Right atrium auricular region (tissue), 2 donors: Measurements from ENCODE around the gene JAKMIP1. TPM values are rescaled to one million over a fixed set of nuclear protein-coding genes. Genes with fewer than 3 reads are reported as not detected.

ENCODE experiments used
- DNase-seq: peaks from one replicate; pipeline ENCODE4 v3.0.0-alpha.2; 2019; ENCODE audit warnings: low spot score
- H3K27ac ChIP-seq, 2 donors: fragments of 200-600 bp; sonication (generic); 1 replicate in 1 of 2; 2 replicates in 1 of 2; pipeline ENCODE4 v1.5.1; 2016 to 2019
- H3K27me3 ChIP-seq, 2 donors: fragments of 200-600 bp; sonication (generic); one replicate each; pipeline versions ENCODE4 v1.5.1 to v1.6.0; 2017 to 2019
- H3K36me3 ChIP-seq: fragments of 200-600 bp; sonication (generic); one replicate; pipeline ENCODE4 v1.5.1; 2016
- H3K4me1 ChIP-seq, 2 donors: fragments of 200-600 bp; sonication (generic); one replicate each; pipeline versions ENCODE4 v1.5.1 to v1.6.0; 2017 to 2019
- H3K4me3 ChIP-seq, 2 donors: fragments of 200-600 bp; sonication (generic); 1 replicate in 1 of 2; 2 replicates in 1 of 2; pipeline ENCODE4 v1.5.1; 2017 to 2019; ENCODE audit warnings: mild to moderate bottlenecking in 1 of 2, moderate library complexity in 1 of 2
- H3K9me3 ChIP-seq, 2 donors: fragments of 200-600 bp; sonication (generic); one replicate each; pipeline ENCODE4 v1.5.1; 2019
- CTCF ChIP-seq, 2 donors: fragments of 200-600 bp; sonication (generic); IDR thresholded peaks; one replicate each; pipeline ENCODE4 v1.5.1; 2019; ENCODE audit warnings: antibody characterized with exemption in 2 of 2
- total RNA-seq, 2 donors: library from RNA; depleted of rRNA; stranded (reverse); fragments of >200 nt; gene quantifications; one replicate each; pipeline ENCODE4 v1.1.0, GENCODE V29; 2016

JAKMIP1 gene
- total RNA-seq, 2 donors from 2014 or later, result 0.30 to 0.59 TPM

GRCh38 chr4:6018331-6018730 is 182.0 kb downstream of the JAKMIP1 start, which contains the start of gene C4orf50:
TSS of gene C4orf50 (minus strand) at chr4:6018431.
- Histone ChIP-seq H3K4me1 (no peaks in the 10 kb centered on the region), H3K4me3 (no peak within 1 kb of the TSS), H3K36me3 (no peaks in the 10 kb centered on the region), H3K27me3 (no peaks in the 10 kb centered on the region), H3K27ac (no peak within 1 kb of the TSS), H3K9me3 (no peaks in the 10 kb centered on the region)
- no peak for DNase-seq
- TF ChIP-seq CTCF (IDR thresholded peaks at IDR 0.05), result no peak

DNA sequence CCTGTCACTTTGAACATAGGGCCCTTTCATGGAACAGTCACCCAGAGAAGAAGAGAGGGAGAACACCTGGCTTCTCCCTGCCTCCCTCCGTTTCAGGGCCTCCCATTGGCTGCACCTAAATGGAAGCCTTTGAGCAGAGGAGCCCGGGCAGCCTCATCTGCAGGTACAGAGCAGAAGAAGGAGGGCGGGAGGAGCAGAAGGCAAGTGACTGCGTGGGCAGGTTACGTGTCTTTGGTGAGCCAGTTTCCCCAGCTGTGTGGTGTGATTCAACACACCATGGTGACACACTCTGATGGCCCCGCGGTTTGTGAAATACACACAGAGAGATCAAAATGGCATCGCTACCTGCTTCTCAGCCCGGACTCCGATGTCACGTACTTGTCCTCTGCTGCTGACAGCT is 182.5 kb downstream of the JAKMIP1 start:
- Histone ChIP-seq H3K27ac (no peak overlapping the region), H3K4me1 (no peaks in the 10 kb centered on the region), H3K36me3 (no peaks in the 10 kb centered on the region), H3K9me3 (no peaks in the 10 kb centered on the region), H3K4me3 (no peak overlapping the region), H3K27me3 (no peaks in the 10 kb centered on the region)
- DNase-seq, result no peak
- no peak for TF ChIP-seq CTCF (IDR thresholded peaks at IDR 0.05)

GRCh38 chr4:6017030-6017429 is 183.3 kb downstream of the JAKMIP1 start:
- no peaks in the 10 kb centered on the region for H3K36me3 ChIP-seq
- no peak overlapping the region for H3K4me3 ChIP-seq
- no peaks in the 10 kb centered on the region for H3K9me3 ChIP-seq
- no peak for TF ChIP-seq CTCF (IDR thresholded peaks at IDR 0.05)
- H3K27ac ChIP-seq, result no peak overlapping the region
- H3K27me3 ChIP-seq, result no peaks in the 10 kb centered on the region
- DNase-seq, result no peak
- no peaks in the 10 kb centered on the region for H3K4me1 ChIP-seq

DNA sequence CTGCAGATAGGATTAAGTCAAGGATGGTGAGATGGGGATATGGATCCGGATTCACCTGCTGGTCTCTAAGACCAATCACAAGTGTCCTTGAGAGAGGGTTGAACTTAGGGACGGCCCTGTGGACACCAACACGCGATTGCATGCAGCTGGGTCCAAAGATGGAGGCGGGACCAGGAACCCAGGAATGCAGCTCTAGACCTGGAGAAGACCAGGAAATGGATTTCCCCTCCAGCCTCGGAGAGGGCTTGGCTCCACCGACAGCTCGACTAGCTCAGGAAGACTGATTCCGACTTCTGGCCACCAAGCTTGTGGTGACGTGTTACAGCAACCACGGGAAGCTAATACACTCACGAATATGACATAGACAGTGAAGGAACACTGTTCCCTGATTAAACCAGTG is 186.8 kb downstream of the JAKMIP1 start:
- H3K4me3 ChIP-seq, result no peak overlapping the region
- no peak overlapping the region for H3K27ac ChIP-seq
- no peaks in the 10 kb centered on the region for H3K27me3 ChIP-seq
- no peak for TF ChIP-seq CTCF (IDR thresholded peaks at IDR 0.05)
- no peaks in the 10 kb centered on the region for H3K9me3 ChIP-seq
- no peak for DNase-seq
- H3K36me3 ChIP-seq, result no peaks in the 10 kb centered on the region
- H3K4me1 ChIP-seq, result no peaks in the 10 kb centered on the region

DNA sequence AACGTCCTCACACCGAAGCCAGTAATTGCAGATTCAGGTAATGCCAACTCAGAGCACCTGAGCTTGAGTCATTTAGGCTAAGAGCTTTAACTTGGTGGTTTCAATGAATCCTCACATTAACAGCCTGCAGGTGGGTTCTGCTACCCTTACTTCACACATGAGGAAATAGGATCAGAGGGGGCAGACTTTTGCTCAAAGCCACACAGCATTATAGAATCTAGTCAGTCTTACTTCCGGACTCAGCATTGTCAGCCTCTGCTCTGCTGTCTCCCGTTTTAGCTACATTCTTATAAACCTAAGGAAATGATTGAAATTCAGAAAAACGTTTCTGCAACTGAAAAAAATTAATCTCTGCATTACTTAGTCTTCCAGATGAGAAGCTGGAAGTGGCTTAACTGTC is 188.1 kb downstream of the JAKMIP1 start:
- H3K27ac ChIP-seq, result no peak overlapping the region
- TF ChIP-seq CTCF (IDR thresholded peaks at IDR 0.05), result no peak
- H3K4me3 ChIP-seq, result no peak overlapping the region
- no peaks in the 10 kb centered on the region for H3K4me1 ChIP-seq
- H3K36me3 ChIP-seq, result no peaks in the 10 kb centered on the region
- H3K27me3 ChIP-seq, result no peaks in the 10 kb centered on the region
- DNase-seq, result no peak
- no peaks in the 10 kb centered on the region for H3K9me3 ChIP-seq

DNA sequence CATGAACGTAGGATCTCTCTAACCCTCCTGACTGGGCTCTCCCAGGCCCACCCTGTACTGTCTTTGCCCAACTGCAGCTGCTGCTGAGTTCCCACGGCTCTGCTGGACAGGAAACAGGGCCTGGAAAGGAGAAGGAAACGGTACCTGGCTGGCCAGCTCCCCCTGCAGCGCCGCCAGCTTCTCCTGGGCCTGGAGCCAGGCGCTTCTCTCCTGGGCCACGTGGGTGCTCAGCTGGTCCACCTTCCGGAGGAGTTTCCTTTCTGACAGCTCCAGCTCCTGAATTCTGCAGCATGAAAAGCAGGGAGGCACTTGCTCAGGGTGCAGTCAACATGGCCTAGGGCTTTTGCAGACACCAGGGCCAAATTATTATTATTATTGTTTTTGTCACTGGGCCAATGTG is 188.7 kb downstream of the JAKMIP1 start:
- H3K4me1 ChIP-seq, result no peaks in the 10 kb centered on the region
- no peak overlapping the region for H3K4me3 ChIP-seq
- no peak for TF ChIP-seq CTCF (IDR thresholded peaks at IDR 0.05)
- no peak for DNase-seq
- H3K27ac ChIP-seq, result no peak overlapping the region
- no peaks in the 10 kb centered on the region for H3K9me3 ChIP-seq
- no peaks in the 10 kb centered on the region for H3K36me3 ChIP-seq
- H3K27me3 ChIP-seq, result no peaks in the 10 kb centered on the region
